ENCODE results near the gene TRIM26. TPM values are rescaled to one million over a fixed set of nuclear protein-coding genes. Genes with fewer than 3 reads are reported as not detected.
A peak's percentile ranks its signal among the peaks of the same experiment; 100 is the strongest.
"Not testable (repeated sequence)": the region's sequence is repeated elsewhere in the genome, so short reads cannot be mapped to it uniquely, and the experiment has no call there.

TRIM26 gene
- total RNA-seq, 1 donor from 2014 or later = 36.5 TPM

GRCh38 chr6:30167101-30167500 is 46.1 kb downstream of the TRIM26 start:
- no peaks in the 10 kb centered on the region for H3K36me3 Mint-ChIP-seq (ENCODE audit: low read depth)
- TF ChIP-seq, protein P1, sequence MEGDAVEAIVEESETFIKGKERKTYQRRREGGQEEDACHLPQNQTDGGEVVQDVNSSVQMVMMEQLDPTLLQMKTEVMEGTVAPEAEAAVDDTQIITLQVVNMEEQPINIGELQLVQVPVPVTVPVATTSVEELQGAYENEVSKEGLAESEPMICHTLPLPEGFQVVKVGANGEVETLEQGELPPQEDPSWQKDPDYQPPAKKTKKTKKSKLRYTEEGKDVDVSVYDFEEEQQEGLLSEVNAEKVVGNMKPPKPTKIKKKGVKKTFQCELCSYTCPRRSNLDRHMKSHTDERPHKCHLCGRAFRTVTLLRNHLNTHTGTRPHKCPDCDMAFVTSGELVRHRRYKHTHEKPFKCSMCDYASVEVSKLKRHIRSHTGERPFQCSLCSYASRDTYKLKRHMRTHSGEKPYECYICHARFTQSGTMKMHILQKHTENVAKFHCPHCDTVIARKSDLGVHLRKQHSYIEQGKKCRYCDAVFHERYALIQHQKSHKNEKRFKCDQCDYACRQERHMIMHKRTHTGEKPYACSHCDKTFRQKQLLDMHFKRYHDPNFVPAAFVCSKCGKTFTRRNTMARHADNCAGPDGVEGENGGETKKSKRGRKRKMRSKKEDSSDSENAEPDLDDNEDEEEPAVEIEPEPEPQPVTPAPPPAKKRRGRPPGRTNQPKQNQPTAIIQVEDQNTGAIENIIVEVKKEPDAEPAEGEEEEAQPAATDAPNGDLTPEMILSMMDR (conservative IDR thresholded peaks at IDR 0.05) = no peak
- DNase-seq (ENCODE audit: low read depth, low spot score) = no peak
- H3K27me3 Mint-ChIP-seq (ENCODE audit: low read depth) = peaks cover 86% of the 10 kb centered on the region
- H3K27ac Mint-ChIP-seq (ENCODE audit: unreplicated experiment) = no peak overlapping the region
- H3K4me3 Mint-ChIP-seq = no peak overlapping the region
- no peaks in the 10 kb centered on the region for H3K9me3 Mint-ChIP-seq
- peaks cover 5% of the 10 kb centered on the region for H3K4me1 Mint-ChIP-seq

DNA sequence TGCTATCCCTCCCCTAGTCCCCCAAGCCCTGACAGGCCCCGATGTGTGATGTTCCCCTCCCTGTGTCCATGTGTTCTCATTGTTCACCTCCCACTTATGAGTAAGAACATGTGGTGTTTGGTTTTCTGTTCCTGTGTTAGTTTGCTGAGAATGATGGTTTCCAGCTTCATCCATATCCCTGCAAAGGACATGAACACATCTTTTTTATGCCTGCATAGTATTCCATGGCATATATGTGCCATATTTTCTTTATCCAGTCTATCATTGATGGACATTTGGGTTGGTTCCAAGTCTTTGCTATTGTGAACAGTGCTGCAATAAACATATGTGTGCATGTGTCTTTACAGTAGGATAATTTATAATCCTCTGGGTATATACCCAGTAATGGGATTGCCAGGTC is 48.0 kb downstream of the TRIM26 start:
- Mint-ChIP-seq H3K27me3 (ENCODE audit: low read depth) (peaks cover 73% of the 10 kb centered on the region), H3K27ac (ENCODE audit: unreplicated experiment) (peak overlapping the region; percentile 46)
- not testable (repeated sequence) for H3K4me3 Mint-ChIP-seq; H3K9me3 Mint-ChIP-seq; DNase-seq (ENCODE audit: low read depth, low spot score); H3K36me3 Mint-ChIP-seq (ENCODE audit: low read depth); H3K4me1 Mint-ChIP-seq

- Mint-ChIP-seq H3K36me3 (ENCODE audit: low read depth) (no peaks in the 10 kb centered on the region), H3K27me3 (ENCODE audit: low read depth) (peaks cover 73% of the 10 kb centered on the region)
- no peak for DNase-seq (ENCODE audit: low read depth, low spot score)
Observed at GRCh38 chr6:30164714-30165113, 48.5 kb downstream of the TRIM26 start.

GRCh38 chr6:30163918-30164654 is 49.1 kb downstream of the TRIM26 start:
- Mint-ChIP-seq H3K27me3 (ENCODE audit: low read depth) (peaks cover 73% of the 10 kb centered on the region), H3K36me3 (ENCODE audit: low read depth) (no peaks in the 10 kb centered on the region), H3K9me3 (no peaks in the 10 kb centered on the region), H3K27ac (ENCODE audit: unreplicated experiment) (no peak overlapping the region), H3K4me3 (no peak overlapping the region), H3K4me1 (no peaks in the 10 kb centered on the region)
- TF ChIP-seq, protein P1 (conservative IDR thresholded peaks at IDR 0.05) = no peak
- no peak for DNase-seq (ENCODE audit: low read depth, low spot score)

More at GRCh38 chr6:30164714-30165113, 48.5 kb downstream of the TRIM26 start:
- H3K4me1 Mint-ChIP-seq = no peaks in the 10 kb centered on the region
- no peaks in the 10 kb centered on the region for H3K9me3 Mint-ChIP-seq
- H3K4me3 Mint-ChIP-seq = no peak overlapping the region
- H3K27ac Mint-ChIP-seq (ENCODE audit: unreplicated experiment) = no peak overlapping the region
- TF ChIP-seq, protein P1 (conservative IDR thresholded peaks at IDR 0.05) = no peak

DNA sequence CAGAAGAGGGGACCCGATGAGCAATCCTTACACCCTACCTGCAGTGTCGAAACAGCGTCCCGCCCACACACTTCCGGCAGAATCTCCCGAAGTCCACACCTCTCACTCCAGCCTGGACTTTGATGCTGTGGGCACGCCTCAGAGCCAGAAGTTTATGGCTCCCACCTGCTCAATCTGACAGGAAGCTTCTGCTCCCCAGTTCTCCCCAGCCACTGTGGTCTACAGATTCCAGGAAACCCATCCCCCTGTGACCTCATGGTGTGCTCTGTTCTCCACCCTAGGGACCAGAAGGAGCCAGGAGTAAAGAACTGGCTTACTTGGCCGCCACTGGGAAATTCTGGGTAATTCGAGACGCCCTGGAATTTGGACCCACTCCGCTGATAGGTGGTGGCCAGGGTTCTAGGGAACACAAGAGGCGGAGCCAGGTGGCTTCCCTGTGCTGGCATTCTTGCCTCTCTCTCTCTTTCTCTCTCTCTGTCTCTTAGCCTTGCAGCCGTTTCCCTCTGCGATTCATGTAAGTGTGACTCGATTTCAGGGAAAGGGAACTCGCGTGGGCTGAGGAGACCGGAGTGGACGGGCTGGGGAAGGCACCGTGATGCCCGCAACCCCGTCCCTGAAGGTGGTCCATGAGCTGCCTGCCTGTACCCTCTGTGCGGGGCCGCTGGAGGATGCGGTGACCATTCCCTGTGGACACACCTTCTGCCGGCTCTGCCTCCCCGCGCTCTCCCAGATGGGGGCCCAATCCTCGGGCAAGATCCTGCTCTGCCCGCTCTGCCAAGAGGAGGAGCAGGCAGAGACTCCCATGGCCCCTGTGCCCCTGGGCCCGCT is 49.9 kb downstream of the TRIM26 start, which contains the start of gene TRIM15:
TRIM15 (plus strand) TSS at position 457 of the 828 bp plus-strand sequence; CDS start at position 596, 139 bp downstream.
- DNase-seq (ENCODE audit: low read depth, low spot score) = no peak
- peaks cover 73% of the 10 kb centered on the region for H3K27me3 Mint-ChIP-seq (ENCODE audit: low read depth)
- no peak within 1 kb of the TSS for H3K4me3 Mint-ChIP-seq
- no peaks in the 10 kb centered on the region for H3K9me3 Mint-ChIP-seq
- H3K27ac Mint-ChIP-seq (ENCODE audit: unreplicated experiment) = no peak within 1 kb of the TSS
- TF ChIP-seq, protein P1 (conservative IDR thresholded peaks at IDR 0.05) = no peak
- H3K4me1 Mint-ChIP-seq = no peaks in the 10 kb centered on the region
- no peaks in the 10 kb centered on the region for H3K36me3 Mint-ChIP-seq (ENCODE audit: low read depth)

Data from neural crest cell (in vitro differentiated cells).